NCI-H774 (cell line): ENCODE results near the gene SYNE3.

ENCODE experiments used
- DNase-seq: peaks from one replicate; lab custom pipeline; 2025; lab: John Stamatoyannopoulos, UW

SYNE3 gene

DNA sequence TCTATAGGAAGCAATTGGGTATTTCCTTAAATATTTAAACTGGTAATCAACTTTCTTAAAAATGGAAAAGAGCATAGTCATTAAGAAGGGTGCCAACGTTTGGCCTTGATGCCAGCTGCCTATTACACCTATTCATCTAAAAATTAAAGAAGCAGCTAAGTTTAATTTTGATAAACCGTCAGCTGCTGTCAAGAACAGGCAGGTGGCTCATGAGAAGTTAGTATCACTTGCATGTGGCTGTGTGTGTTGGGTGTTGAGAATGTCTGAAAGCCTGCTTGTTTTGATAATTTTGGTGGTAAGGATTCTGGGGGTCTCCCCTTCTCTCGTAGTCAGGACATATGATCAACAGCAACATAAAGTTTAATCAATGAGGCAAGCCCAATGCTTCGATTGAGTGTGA is 24.9 kb upstream of the SYNE3 start:
- DNase-seq = no peak

GRCh38 chr14:95540236-95540855 is 23.9 kb upstream of the SYNE3 start:
- no peak for DNase-seq

- no peak for DNase-seq
These were observed 22.5 kb upstream of the SYNE3 start for GRCh38 chr14:95538801-95539509.

DNA sequence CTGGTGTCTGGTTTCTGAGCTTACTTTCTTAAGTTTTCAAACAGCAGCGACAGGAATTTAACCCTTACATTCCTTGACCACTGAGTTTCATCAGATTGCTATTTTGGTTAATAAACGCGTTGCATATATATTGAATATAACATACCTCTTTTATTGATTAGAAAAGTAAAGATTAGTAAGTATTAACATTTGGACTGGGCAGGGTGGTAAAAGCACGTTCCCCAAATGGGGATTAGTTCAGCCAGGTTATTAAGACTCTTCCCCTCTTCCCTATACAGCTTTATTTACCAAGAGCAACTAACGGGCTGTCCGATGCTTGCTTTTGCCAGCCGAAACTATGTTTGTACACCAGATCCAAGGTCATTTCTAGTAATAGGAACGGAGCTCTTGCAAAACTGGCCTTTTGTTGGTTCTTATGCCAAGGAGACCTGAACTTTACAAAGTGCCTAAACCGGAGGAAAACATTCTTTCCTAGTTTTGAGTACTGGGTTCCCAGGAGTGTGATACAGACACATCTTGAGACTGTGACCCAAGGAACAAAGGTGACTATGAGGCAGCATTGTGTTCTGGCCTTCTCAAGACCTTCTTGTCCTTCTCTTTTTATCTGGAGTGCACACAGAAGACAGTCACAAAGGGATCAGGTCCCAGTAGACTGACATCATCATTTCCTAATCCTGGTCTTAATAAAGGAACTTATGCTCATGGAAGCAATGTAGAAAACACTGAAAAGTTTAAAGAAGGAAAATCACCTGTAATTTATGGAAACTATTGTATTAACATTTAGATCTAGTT is 21.0 kb upstream of the SYNE3 start:
- DNase-seq = no peak

DNA sequence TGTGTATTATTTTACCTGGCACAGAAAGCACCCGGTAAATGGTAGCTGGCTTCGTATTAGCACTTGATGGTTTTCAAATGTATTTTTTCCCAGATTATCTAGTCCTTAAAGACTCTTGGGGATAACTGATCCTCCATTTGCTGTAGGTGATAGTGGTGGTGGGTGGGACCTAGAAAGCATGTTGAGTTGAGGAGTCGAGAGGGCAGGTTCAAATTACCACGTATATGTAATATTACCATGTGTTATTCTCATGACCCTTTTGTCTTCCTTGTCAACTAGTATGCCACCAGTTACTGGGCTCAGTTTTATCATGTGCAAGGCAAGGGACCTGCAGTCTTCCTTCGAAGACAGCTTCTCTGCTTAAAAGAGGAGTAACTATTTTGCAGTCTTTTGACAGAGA is 20.2 kb upstream of the SYNE3 start:
- no peak for DNase-seq

- no peak for DNase-seq
These were observed 19.7 kb upstream of the SYNE3 start for GRCh38 chr14:95536036-95536593.

DNA sequence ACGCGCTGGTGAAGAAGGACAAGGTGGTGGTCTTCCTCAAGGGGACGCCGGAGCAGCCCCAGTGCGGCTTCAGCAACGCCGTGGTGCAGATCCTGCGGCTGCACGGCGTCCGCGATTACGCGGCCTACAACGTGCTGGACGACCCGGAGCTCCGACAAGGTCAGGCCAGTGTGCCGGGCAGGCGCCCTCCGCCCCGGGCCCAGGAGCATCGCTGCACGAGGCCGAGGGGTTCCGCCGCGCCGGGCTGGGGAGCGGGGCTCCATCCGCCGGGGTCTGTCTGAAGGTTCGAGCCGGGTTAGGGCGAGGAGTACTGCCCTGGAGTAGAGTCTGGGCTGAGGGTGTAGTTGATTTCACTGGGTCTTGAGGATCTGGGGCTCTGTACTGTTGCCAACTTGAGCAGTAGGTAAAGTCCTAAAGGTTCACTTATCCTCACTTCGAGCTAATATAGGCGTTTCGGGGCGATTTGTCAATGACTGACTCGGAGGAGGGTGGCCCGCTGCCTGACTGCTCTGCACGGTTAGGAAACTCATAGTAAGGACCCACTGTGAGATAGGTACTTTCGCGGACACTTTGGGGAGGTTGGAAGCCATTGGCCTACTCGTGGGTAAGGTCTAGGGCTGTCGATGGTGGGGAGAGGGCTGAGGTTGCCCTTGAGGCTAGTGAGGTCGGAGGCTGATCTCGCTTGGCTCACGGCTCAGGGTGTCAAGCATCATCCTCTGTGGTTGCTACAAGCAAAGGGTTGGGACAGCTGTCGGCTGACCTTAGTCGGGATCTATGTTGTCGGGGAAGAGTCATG is 19.0 kb upstream of the SYNE3 start:
- no peak for DNase-seq

DNA sequence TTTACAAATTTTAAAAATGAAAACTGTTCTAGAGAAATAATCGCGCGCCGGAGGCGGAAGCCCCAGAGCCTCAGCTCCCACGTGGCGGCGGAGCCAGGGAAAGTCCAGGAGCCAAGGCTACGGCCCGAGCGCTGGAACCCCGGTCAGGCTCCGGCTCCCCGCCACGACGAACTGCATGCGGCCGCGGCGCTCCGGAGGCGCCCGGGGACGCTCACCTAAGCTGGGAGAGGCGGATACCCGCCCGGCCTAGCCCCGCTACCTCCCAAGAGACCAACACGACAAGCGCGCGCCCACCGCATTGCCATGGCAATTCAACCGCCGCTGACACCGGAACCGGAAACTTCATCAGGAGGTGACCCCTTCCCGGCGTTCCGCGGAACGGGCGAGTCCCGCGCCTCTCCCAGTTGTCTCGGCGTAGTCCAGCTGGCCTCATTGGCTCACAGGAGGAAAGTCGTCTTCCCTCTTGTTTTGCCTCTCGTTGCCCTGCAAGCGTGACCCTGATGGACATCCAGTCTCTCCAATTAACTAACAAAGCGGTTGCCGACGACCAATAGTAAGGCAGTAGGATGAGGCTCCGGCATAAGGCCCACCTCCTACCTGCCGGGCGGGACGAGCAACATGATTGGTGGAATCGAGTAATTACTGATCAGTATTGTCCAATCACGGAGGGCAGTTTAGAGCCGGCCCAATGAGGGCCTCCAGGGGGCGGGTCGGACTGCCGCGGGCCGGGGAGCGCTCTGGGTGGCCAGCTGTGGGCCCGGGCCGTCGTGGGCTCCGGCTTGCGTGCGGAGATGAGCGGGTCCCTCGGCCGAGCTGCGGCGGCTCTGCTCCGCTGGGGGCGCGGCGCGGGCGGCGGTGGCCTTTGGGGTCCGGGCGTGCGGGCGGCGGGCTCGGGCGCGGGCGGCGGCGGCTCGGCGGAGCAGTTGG is 18.1 kb upstream of the SYNE3 start, which contains the start of gene GLRX5:
GLRX5 (plus strand) TSS at position 752 of the 927 bp plus-strand sequence; CDS start at position 792, 40 bp downstream.
- DNase-seq = peak; percentile 100

DNA sequence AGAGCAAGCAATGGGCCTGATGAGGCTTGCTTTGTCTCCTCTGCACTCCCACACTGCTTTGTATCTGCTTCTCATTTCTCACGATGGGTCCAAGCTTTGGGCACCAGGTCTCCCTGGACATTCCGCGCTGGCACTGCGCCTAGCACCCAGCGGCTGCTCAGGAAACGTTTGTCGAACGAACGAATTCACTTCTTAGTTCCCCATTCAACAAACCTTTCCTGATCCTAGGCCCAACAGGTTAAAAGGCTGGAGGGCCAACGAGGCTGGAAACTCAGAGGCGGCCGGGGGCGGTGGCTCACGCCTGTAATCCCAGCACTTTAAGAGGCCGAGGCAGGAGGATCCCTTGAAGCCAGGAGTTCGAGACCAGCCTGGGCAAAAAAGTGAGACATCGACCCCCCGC is 17.4 kb upstream of the SYNE3 start:
- no peak for DNase-seq

DNA sequence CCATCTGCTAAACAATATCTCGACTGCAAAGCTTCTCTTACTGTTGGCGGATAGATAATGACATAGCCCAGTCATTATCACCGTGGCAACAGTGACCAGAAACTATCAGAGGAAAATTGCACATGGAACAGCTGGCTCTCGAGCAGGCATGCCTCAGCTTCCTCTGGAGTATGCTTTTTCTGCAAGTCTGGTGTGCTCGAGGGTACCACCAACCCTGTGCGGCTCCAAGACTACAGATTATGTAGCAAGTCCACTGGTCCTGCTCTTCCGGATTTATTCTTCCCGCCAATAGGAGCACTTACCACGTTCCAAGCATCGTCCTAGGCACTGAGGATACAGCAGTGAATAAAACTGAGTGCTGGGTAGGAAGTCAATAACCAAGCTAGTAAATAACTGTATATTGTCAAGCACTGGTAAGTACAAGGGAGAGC is 17.0 kb upstream of the SYNE3 start:
- DNase-seq = peak; percentile 67

DNA sequence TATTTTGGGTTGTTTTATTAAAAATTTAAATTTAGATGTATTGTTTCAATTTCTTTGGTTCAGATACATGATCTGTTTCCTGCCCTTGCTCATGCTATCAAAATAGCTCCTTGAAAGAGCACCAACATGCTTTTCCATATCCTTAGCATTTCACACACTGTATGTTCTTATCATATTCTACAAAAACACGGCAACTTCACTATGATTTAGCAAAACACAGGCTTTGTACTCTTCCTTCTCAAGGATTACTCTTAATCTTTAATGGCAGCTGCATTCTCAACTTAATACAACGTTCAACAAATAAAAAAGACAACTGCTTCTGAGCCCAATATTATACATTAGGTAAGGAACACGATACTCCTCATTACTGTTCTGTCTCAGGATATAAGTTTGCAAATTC is 15.5 kb upstream of the SYNE3 start:
- DNase-seq = no peak

DNA sequence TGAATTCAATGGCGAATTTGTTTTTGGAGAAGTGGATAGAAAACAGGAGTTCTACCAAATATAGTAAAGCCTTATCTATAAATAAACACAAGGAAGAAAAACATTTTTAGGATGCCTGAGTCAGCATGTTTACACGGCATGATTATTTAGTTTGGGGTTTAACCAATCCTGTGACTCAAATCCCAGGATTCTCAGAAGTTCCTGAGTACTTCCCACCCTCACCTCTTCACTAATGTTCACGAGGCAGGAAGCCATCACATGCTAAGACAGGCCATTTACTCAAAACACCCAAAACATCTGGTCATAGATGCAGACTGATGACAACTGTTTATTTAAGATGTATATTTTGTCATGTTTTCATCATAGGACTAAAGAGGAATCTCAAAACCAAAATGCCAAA is 15.0 kb upstream of the SYNE3 start:
- no peak for DNase-seq

DNA sequence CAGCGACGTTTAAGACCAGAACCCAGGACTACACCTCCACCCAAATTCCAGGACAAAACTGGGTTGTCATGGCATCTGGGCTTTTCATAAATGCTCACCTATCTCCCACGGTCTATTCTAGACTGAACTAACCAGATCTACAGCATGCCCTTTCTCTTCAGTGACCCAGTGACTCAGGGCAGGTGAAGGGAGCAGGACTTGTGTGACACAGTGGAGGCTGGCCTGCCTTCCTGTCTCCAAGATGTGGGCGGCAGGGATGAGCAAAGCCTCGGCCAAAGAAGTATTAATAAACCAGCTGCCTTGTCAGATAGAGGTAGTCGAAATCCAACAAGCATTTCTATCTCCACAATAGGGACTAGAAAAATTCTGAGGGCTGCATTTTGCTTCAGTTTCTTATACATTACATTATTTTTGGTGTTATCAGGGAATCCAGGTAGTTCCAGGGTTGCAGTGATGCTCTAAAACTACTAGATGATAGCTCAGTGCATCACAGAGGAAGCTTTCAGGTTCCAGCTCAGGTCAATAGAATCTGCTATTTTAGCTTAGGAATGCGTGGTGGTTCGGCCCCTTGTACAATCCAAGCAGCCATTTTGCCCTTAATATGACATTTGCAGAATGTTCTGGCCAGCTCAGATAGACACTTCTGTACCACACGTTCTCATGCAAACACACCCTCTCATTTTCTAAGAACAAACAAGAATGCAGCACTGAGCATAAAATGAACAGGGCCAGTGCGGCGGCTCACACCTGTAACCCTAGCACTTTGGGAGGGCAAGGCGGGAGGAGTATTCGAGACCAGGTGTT is 14.2 kb upstream of the SYNE3 start:
- DNase-seq = no peak

DNA sequence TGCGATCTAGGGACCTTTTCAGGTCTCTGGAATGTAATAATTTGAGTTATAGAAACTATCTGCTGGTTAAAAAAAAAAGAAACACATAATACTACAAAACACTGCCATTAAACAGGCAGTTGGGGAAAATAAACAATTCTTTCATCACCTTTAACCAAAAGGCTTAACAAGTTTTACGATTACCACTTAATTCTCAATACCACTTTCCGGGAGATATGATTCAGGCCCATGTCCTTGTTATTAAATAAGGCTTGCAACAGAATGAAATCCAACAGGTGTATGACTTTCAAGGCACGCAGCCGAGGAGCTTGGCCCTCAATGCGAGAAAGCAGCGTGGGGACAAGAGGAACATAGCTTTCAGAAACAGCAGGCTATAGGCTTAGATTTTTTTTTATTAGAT is 12.8 kb upstream of the SYNE3 start:
- no peak for DNase-seq

DNA sequence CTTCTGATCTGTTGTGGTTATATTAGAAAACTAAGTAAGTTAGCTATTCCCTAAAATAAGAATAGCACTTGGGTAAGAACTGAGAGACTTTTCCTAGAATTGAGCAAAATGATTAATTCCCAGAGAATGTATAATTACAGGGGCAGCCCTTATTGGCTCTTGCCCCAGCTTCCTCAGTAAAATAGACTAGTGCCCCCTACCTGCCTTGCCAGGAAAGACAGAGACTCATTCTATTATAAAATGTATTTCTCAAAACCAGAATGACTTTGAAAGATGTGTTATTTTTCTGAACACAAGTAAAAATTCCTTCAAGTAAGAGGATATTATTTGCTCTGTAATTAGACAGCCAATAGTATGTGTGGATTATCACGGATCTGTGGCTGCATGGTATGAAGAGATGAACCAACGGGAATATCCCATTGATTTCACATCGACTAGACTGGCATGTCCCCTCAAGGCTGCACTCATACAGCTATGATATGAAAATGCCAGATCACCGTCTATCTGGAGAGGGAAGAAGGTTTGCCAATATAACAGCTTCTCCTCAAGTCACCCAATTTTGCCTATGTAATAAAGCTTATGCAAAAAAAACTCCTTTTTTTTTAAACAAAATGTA is 11.0 kb upstream of the SYNE3 start:
- peak; percentile 29 for DNase-seq

DNA sequence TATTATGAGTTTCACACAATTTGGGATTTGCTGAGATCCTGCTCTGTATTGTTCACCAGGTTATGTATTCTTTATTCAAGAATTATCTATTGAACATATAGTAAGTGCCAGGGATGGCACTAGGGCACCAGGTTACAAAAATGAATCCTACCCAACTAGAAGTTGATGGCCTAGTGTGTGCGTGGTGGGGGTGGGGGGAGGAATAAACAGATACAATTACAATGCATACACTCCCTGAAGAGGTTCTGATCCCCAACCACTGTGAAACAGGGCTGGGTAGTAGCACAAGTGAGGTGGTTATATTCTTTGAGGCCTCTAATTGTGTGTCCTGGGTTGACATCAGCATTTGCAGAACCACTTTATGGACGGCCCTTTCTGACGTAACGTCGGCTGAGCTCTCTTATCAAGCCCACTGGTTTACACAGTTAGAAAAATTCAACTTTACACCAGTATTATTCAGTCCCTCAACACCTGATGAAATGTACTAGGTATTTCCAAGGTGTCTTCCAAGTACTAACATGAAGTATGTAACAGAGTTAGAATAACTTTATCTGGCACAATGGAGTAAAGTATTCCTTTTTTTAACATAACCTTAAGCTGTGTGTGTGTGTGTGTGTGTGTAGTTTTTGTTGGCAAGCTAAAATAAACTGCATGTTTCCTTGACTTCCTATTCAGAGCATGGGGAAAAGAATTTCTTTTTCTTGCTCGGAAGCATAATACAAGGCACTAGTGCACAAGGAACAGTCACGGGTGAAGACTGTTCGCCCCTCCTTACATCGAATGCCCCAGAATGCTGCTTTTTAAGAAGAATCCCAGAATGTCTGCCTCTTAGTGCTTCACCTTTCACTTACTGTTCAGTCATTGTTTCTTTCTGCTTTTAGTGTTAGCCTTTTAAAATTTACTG is 10.3 kb upstream of the SYNE3 start:
- DNase-seq = peak; percentile 11

DNA sequence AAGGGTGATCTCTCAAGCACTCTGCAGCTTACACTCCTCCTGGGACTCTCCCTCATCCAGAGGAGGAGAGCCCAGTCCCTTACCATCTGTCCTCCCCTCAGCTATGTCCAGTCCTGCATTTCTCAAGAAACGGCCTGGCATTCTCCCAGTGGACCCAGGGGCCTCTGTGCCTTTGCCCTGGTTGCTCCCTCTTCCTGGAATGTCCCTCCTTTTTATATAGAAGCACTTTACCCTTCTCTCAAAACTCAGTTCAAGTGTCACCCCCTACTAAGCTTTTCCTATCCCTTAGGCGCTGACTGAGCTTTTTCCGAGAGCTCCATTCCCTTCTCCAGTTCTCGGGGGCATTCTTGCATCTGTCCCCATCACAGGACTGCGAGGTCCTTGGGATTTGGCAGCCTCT is 9.5 kb upstream of the SYNE3 start:
- no peak for DNase-seq
